GM23338 (cell line): ENCODE results near the gene PDS5A. TPM values are rescaled to one million over a fixed set of nuclear protein-coding genes. Genes with fewer than 3 reads are reported as not detected.

ENCODE experiments used
- ATAC-seq: fragments of 200-7000 bp; cut with Tn5 transposase; 3 replicates; pipeline ENCODE4 v1.9.1; 2020
- DNase-seq: peaks from one replicate; pipeline ENCODE4 v3.0.0-alpha.2; 2015; ENCODE audit warnings: low spot score
- H2AFZ ChIP-seq: fragments of 200-600 bp; sonication (generic); 2 replicates; pipeline ENCODE4 v1.8.0; 2016; ENCODE audit warnings: antibody characterized with exemption, mild to moderate bottlenecking, moderate library complexity
- H3F3A ChIP-seq: fragments of 200-600 bp; sonication (generic); replicated peaks from 2 replicates; pipeline ENCODE4 v1.8.0; 2017; ENCODE audit warnings: antibody characterized with exemption, mixed run types, low read depth
- H3K27ac ChIP-seq: fragments of 200-600 bp; sonication (generic); 2 replicates; pipeline ENCODE4 v1.6.1; 2016; ENCODE audit warnings: low read depth
- H3K27me3 ChIP-seq: fragments of 200-600 bp; sonication (generic); 2 replicates; pipeline ENCODE4 v1.8.0; 2016; ENCODE audit warnings: mild to moderate bottlenecking, mixed run types, moderate library complexity; ENCODE audit not compliant: insufficient read depth
- H3K36me3 ChIP-seq: fragments of 200-600 bp; sonication (generic); 2 replicates; pipeline ENCODE4 v1.8.0; 2016; ENCODE audit warnings: mild to moderate bottlenecking; ENCODE audit not compliant: insufficient read depth
- H3K4me1 ChIP-seq: fragments of 200-600 bp; sonication (generic); 2 replicates; pipeline ENCODE4 v1.8.0; 2016; ENCODE audit warnings: mild to moderate bottlenecking, moderate library complexity; ENCODE audit not compliant: insufficient read depth
- H3K4me2 ChIP-seq: fragments of 200-600 bp; sonication (generic); 2 replicates; pipeline ENCODE4 v1.7.1; 2017; ENCODE audit warnings: mixed run types
- H3K4me3 ChIP-seq: fragments of 200-600 bp; sonication (generic); 2 replicates; pipeline ENCODE4 v1.6.1; 2016; ENCODE audit warnings: mixed run types
- H3K79me2 ChIP-seq: fragments of 200-600 bp; sonication (generic); replicated peaks from 2 replicates; pipeline ENCODE4 v1.8.0; 2017; ENCODE audit warnings: mild to moderate bottlenecking; ENCODE audit not compliant: insufficient read depth
- H3K9me2 ChIP-seq: fragments of 200-600 bp; sonication (generic); 2 replicates; pipeline ENCODE4 v1.8.0; 2017; ENCODE audit not compliant: insufficient read depth
- H4K20me1 ChIP-seq: fragments of 200-600 bp; sonication (generic); replicated peaks from 2 replicates; pipeline ENCODE4 v1.8.0; 2017; ENCODE audit warnings: mild to moderate bottlenecking; ENCODE audit not compliant: insufficient read depth
- H3K27ac Mint-ChIP-seq: 2 replicates; pipeline ENCODE4 v1.8.0; 2020; ENCODE audit warnings: inconsistent platforms, mild to moderate bottlenecking, moderate library complexity, mixed read lengths
- H3K27me3 Mint-ChIP-seq: 3 replicates; pipeline ENCODE4 v1.8.0; 2022; ENCODE audit warnings: low read depth, mild to moderate bottlenecking, moderate library complexity, mixed read lengths, inconsistent platforms; ENCODE audit not compliant: insufficient read depth, poor library complexity
- H3K36me3 Mint-ChIP-seq: 3 replicates; pipeline ENCODE4 v1.8.0; 2021; ENCODE audit warnings: low read depth, mild to moderate bottlenecking, inconsistent platforms, moderate library complexity, mixed read lengths
- H3K4me1 Mint-ChIP-seq: 3 replicates; pipeline ENCODE4 v1.8.0; 2020; ENCODE audit warnings: mild to moderate bottlenecking, inconsistent platforms, mixed read lengths
- H3K4me3 Mint-ChIP-seq: 3 replicates; pipeline ENCODE4 v1.8.0; 2021; ENCODE audit warnings: moderate library complexity, mild to moderate bottlenecking, inconsistent platforms, mixed read lengths
- H3K9me3 Mint-ChIP-seq: 3 replicates; pipeline ENCODE4 v1.8.0; 2020; ENCODE audit warnings: moderate library complexity, mild to moderate bottlenecking, inconsistent platforms, mixed read lengths
- CREB1 ChIP-seq: fragments of 250-450 bp; sonication (Bioruptor Pico); IDR thresholded peaks from 2 replicates; pipeline ENCODE4 v1.5.0; 2020; ENCODE audit warnings: low read depth, mild to moderate bottlenecking, moderate library complexity
- EZH2 ChIP-seq: fragments of 200-600 bp; sonication (generic); IDR thresholded peaks from one replicate; pipeline ENCODE4 v1.8.0; 2017; ENCODE audit warnings: antibody characterized with exemption, mild to moderate bottlenecking, low read depth; ENCODE audit not compliant: unreplicated experiment
- EZH2phosphoT487 ChIP-seq: fragments of 200-600 bp; sonication (generic); IDR thresholded peaks from one replicate; pipeline ENCODE4 v1.8.1; 2018; ENCODE audit warnings: antibody characterized with exemption; ENCODE audit not compliant: unreplicated experiment
- JUNB ChIP-seq: IDR thresholded peaks from one replicate; pipeline ENCODE4 v1.6.1; 2016; ENCODE audit warnings: antibody characterized with exemption; ENCODE audit not compliant: unreplicated experiment
- POLR2AphosphoS5 ChIP-seq: IDR thresholded peaks from 2 replicates; pipeline ENCODE4 v1.6.1; 2016; ENCODE audit warnings: antibody characterized with exemption, low read depth
- ZNF114 ChIP-seq: fragments of 250-450 bp; sonication (Bioruptor Pico); IDR thresholded peaks from 2 replicates; pipeline ENCODE4 v1.5.0; 2020; ENCODE audit warnings: mild to moderate bottlenecking, moderate library complexity
- ZNF331 ChIP-seq: fragments of 250-450 bp; sonication (Bioruptor Pico); IDR thresholded peaks from 2 replicates; pipeline ENCODE4 v1.5.0; 2020; ENCODE audit warnings: low read depth, mild to moderate bottlenecking, moderate library complexity
- polyA plus RNA-seq: library from polyadenylated mRNA; unstranded; fragments of >200 nt; fragmentation: Nextera tagmentation; extraction: Ambion mirVana; gene quantifications from 2 replicates; pipeline ENCODE4 v1.2.1, GENCODE V29; 2016
- total RNA-seq: library from RNA; depleted of rRNA; stranded (reverse); fragments of >200 nt; shearing (Covaris generic); gene quantifications from 2 replicates; pipeline ENCODE4 v1.2.3, GENCODE V29; 2014
- TF ChIP-seq, protein P1 (sequence below): IDR thresholded peaks from 2 replicates; pipeline ENCODE4 v1.6.1; 2016; ENCODE audit warnings: antibody characterized with exemption
- TF ChIP-seq, protein P2 (sequence below): fragments of 250-450 bp; sonication (Bioruptor Pico); IDR thresholded peaks from 2 replicates; pipeline ENCODE4 v1.5.0; 2020; ENCODE audit warnings: mild to moderate bottlenecking, moderate library complexity

PDS5A gene
- total and polyA plus RNA-seq, 2 experiments from 2014 or later: 22.1 to 91.9 TPM

DNA sequence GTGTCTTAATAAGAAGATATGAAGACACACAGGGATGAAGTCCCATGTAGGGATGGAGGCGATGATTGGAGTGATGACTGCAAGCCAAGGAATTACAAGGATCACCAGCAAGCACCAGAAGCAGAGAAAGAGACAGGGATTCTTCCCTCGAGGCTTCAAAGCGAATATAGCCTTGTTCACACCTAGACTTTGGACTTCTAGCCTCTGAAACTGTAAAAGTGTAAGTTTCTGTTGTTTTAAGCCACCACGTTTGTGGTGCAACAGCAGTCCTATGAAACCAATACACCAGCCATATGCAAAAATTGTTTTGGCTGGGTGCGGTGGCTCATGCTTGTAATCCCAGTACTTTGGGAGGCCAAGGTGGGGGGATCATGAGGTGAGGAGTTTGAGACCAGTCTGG lies 9.8 kb upstream of the PDS5A start (continued):
- TF ChIP-seq CREB1 (CRISPR knock-in tag): no peak
- no peak for TF ChIP-seq POLR2AphosphoS5
- no peak for TF ChIP-seq ZNF114 (CRISPR knock-in tag)

DNA sequence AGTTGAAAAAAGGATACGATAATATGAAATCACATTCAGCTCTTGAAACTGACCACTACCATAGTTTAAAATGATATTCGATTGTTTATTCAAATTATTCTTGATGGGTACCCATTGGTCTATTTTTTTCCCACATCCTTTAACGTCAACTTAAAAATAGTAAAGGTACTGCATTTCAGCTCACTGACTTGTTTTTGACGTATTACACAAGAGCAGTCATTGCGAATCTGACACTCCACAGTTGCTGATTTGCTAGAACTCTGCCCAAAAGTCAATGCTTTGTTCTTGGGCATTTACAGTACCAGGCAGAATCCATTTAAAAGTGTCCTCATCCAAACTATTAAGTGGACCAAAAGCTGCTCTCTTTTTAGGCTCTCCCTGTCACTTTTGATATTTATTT lies 1.2 kb upstream of the PDS5A start:
- 0 out of 2 replicates have a peak, but pooled peaks cover 7% of the 10 kb centered on the region for H3K4me1 ChIP-seq
- no peak overlapping the region for H3K4me2 ChIP-seq
- Mint-ChIP-seq H3K27ac (no peak overlapping the region), H3K9me3 (no peaks in the 10 kb centered on the region), H3K4me3 (no peak overlapping the region), H3K4me1 (peaks cover 14% of the 10 kb centered on the region), H3K36me3 (peaks cover 24% of the 10 kb centered on the region), H3K27me3 (peaks cover 11% of the 10 kb centered on the region)
- TF ChIP-seq EZH2 (no peak), ZNF114 (CRISPR knock-in tag) (no peak), ZNF331 (CRISPR knock-in tag) (no peak), POLR2AphosphoS5 (no peak), EZH2phosphoT487 (no peak), JUNB (no peak)
- TF ChIP-seq, protein P1, sequence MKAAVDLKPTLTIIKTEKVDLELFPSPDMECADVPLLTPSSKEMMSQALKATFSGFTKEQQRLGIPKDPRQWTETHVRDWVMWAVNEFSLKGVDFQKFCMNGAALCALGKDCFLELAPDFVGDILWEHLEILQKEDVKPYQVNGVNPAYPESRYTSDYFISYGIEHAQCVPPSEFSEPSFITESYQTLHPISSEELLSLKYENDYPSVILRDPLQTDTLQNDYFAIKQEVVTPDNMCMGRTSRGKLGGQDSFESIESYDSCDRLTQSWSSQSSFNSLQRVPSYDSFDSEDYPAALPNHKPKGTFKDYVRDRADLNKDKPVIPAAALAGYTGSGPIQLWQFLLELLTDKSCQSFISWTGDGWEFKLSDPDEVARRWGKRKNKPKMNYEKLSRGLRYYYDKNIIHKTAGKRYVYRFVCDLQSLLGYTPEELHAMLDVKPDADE: no peak
- TF ChIP-seq, protein P2, sequence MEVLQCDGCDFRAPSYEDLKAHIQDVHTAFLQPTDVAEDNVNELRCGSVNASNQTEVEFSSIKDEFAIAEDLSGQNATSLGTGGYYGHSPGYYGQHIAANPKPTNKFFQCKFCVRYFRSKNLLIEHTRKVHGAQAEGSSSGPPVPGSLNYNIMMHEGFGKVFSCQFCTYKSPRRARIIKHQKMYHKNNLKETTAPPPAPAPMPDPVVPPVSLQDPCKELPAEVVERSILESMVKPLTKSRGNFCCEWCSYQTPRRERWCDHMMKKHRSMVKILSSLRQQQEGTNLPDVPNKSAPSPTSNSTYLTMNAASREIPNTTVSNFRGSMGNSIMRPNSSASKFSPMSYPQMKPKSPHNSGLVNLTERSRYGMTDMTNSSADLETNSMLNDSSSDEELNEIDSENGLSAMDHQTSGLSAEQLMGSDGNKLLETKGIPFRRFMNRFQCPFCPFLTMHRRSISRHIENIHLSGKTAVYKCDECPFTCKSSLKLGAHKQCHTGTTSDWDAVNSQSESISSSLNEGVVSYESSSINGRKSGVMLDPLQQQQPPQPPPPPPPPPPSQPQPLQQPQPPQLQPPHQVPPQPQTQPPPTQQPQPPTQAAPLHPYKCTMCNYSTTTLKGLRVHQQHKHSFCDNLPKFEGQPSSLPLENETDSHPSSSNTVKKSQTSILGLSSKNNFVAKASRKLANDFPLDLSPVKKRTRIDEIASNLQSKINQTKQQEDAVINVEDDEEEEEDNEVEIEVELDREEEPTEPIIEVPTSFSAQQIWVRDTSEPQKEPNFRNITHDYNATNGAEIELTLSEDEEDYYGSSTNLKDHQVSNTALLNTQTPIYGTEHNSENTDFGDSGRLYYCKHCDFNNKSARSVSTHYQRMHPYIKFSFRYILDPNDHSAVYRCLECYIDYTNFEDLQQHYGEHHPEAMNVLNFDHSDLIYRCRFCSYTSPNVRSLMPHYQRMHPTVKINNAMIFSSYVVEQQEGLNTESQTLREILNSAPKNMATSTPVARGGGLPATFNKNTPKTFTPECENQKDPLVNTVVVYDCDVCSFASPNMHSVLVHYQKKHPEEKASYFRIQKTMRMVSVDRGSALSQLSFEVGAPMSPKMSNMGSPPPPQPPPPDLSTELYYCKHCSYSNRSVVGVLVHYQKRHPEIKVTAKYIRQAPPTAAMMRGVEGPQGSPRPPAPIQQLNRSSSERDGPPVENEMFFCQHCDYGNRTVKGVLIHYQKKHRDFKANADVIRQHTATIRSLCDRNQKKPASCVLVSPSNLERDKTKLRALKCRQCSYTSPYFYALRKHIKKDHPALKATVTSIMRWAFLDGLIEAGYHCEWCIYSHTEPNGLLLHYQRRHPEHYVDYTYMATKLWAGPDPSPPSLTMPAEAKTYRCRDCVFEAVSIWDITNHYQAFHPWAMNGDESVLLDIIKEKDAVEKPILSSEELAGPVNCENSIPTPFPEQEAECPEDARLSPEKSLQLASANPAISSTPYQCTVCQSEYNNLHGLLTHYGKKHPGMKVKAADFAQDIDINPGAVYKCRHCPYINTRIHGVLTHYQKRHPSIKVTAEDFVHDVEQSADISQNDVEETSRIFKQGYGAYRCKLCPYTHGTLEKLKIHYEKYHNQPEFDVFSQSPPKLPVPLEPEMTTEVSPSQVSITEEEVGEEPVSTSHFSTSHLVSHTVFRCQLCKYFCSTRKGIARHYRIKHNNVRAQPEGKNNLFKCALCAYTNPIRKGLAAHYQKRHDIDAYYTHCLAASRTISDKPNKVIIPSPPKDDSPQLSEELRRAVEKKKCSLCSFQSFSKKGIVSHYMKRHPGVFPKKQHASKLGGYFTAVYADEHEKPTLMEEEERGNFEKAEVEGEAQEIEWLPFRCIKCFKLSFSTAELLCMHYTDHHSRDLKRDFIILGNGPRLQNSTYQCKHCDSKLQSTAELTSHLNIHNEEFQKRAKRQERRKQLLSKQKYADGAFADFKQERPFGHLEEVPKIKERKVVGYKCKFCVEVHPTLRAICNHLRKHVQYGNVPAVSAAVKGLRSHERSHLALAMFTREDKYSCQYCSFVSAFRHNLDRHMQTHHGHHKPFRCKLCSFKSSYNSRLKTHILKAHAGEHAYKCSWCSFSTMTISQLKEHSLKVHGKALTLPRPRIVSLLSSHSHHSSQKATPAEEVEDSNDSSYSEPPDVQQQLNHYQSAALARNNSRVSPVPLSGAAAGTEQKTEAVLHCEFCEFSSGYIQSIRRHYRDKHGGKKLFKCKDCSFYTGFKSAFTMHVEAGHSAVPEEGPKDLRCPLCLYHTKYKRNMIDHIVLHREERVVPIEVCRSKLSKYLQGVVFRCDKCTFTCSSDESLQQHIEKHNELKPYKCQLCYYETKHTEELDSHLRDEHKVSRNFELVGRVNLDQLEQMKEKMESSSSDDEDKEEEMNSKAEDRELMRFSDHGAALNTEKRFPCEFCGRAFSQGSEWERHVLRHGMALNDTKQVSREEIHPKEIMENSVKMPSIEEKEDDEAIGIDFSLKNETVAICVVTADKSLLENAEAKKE (CRISPR knock-in tag): no peak
- H3K79me2 ChIP-seq: peaks cover 30% of the 10 kb centered on the region
- peaks cover 16% of the 10 kb centered on the region for H3K36me3 ChIP-seq
- no peaks in the 10 kb centered on the region for H3K9me2 ChIP-seq
- peaks cover 19% of the 10 kb centered on the region for H4K20me1 ChIP-seq
- ATAC-seq (no peak), DNase-seq (no peak)
- no peak overlapping the region for H3K4me3 ChIP-seq
- no peak overlapping the region for H2AFZ ChIP-seq
- H3K27me3 ChIP-seq: no peaks in the 10 kb centered on the region
- H3K27ac ChIP-seq: no peak overlapping the region
- H3F3A ChIP-seq: 0 out of 2 replicates have a peak, but pooled peaks cover 3% of the 10 kb centered on the region
